Muscle layer of colon (tissue), 2 donors: ENCODE results near the gene MACROD2.

Experiments
- H3K27ac ChIP-seq: one replicate; pipeline ENCODE4 v1.7.0; 2013; ENCODE audit warnings: low read depth, mild to moderate bottlenecking, low read length, moderate library complexity
- H3K27me3 ChIP-seq, 2 donors: one replicate each; pipeline ENCODE4 v1.7.0; 2013; ENCODE audit warnings: low read length in 2 of 2, mild to moderate bottlenecking in 2 of 2; ENCODE audit not compliant: insufficient read depth in 2 of 2, control insufficient read depth in 1 of 2
- H3K36me3 ChIP-seq: one replicate; pipeline ENCODE4 v1.7.0; 2013; ENCODE audit warnings: mild to moderate bottlenecking, low read length; ENCODE audit not compliant: insufficient read depth
- H3K4me1 ChIP-seq: one replicate; pipeline ENCODE4 v1.7.0; 2013; ENCODE audit warnings: mild to moderate bottlenecking, low read length; ENCODE audit not compliant: insufficient read depth
- H3K4me3 ChIP-seq, 2 donors: one replicate each; pipeline ENCODE4 v1.7.0; 2013; ENCODE audit warnings: low read length in 2 of 2, low read depth in 1 of 2, mild to moderate bottlenecking in 1 of 2, moderate library complexity in 1 of 2
- H3K9ac ChIP-seq: one replicate; pipeline ENCODE4 v1.7.0; 2013; ENCODE audit warnings: low read length
- H3K9me3 ChIP-seq: one replicate; pipeline ENCODE4 v1.7.0; 2013; ENCODE audit warnings: mild to moderate bottlenecking, low read length
- donor health status: abdominal sarcoma.
- donor health status: Adenocarcinoma of cecum.

Gene MACROD2

GRCh38 chr20:15889514-15890256 is 1894.4 kb downstream of the MACROD2 start:
- Histone ChIP-seq H3K4me3 (no peak overlapping the region), H3K9me3 (no peaks in the 10 kb centered on the region), H3K4me1 (peaks cover 7% of the 10 kb centered on the region), H3K9ac (no peak overlapping the region), H3K36me3 (no peaks in the 10 kb centered on the region), H3K27ac (no peak overlapping the region), H3K27me3 (no peaks in the 10 kb centered on the region)

GRCh38 chr20:15890407-15890982 is 1895.2 kb downstream of the MACROD2 start:
- Histone ChIP-seq H3K27ac (no peak overlapping the region), H3K9me3 (no peaks in the 10 kb centered on the region), H3K36me3 (no peaks in the 10 kb centered on the region), H3K4me1 (peaks cover 7% of the 10 kb centered on the region), H3K9ac (no peak overlapping the region), H3K4me3 (no peak overlapping the region), H3K27me3 (no peaks in the 10 kb centered on the region)

GRCh38 chr20:15895126-15895525 is 1899.8 kb downstream of the MACROD2 start:
- Histone ChIP-seq H3K9ac (no peak overlapping the region), H3K27me3 (no peaks in the 10 kb centered on the region), H3K36me3 (no peaks in the 10 kb centered on the region), H3K9me3 (no peaks in the 10 kb centered on the region), H3K27ac (no peak overlapping the region), H3K4me3 (no peak overlapping the region), H3K4me1 (no peaks in the 10 kb centered on the region)

- Histone ChIP-seq H3K36me3 (no peaks in the 10 kb centered on the region), H3K9ac (no peak overlapping the region), H3K9me3 (no peaks in the 10 kb centered on the region), H3K4me1 (no peaks in the 10 kb centered on the region), H3K27ac (no peak overlapping the region), H3K27me3 (no peaks in the 10 kb centered on the region), H3K4me3 (no peak overlapping the region)
Measured at GRCh38 chr20:15895560-15896084, 1900.3 kb downstream of the MACROD2 start.

GRCh38 chr20:15899967-15900366 is 1904.7 kb downstream of the MACROD2 start:
- H3K27me3 ChIP-seq = no peaks in the 10 kb centered on the region
- no peaks in the 10 kb centered on the region for H3K9me3 ChIP-seq
- H3K36me3 ChIP-seq = no peaks in the 10 kb centered on the region
- H3K27ac ChIP-seq = no peak overlapping the region
- H3K9ac ChIP-seq = no peak overlapping the region
- no peak overlapping the region for H3K4me3 ChIP-seq
- H3K4me1 ChIP-seq = no peaks in the 10 kb centered on the region

- Histone ChIP-seq H3K36me3 (no peaks in the 10 kb centered on the region), H3K4me3 (no peak overlapping the region), H3K4me1 (peaks cover 3% of the 10 kb centered on the region), H3K9me3 (no peaks in the 10 kb centered on the region), H3K9ac (no peak overlapping the region), H3K27me3 (no peaks in the 10 kb centered on the region), H3K27ac (no peak overlapping the region)
Measured at GRCh38 chr20:15900443-15900842, 1905.1 kb downstream of the MACROD2 start.

GRCh38 chr20:15902493-15902892 is 1907.2 kb downstream of the MACROD2 start:
- peaks cover 11% of the 10 kb centered on the region for H3K4me1 ChIP-seq
- no peaks in the 10 kb centered on the region for H3K27me3 ChIP-seq
- no peak overlapping the region for H3K9ac ChIP-seq
- H3K27ac ChIP-seq = no peak overlapping the region
- no peaks in the 10 kb centered on the region for H3K36me3 ChIP-seq
- no peak overlapping the region for H3K4me3 ChIP-seq
- no peaks in the 10 kb centered on the region for H3K9me3 ChIP-seq

- H3K9me3 ChIP-seq = no peaks in the 10 kb centered on the region
- no peaks in the 10 kb centered on the region for H3K36me3 ChIP-seq
- H3K27me3 ChIP-seq = no peaks in the 10 kb centered on the region
Measured at GRCh38 chr20:15905661-15906060, 1910.3 kb downstream of the MACROD2 start.

GRCh38 chr20:15909995-15910394 is 1914.7 kb downstream of the MACROD2 start:
- Histone ChIP-seq H3K4me3 (no peak overlapping the region), H3K36me3 (no peaks in the 10 kb centered on the region), H3K9ac (no peak overlapping the region), H3K4me1 (peaks cover 30% of the 10 kb centered on the region), H3K9me3 (no peaks in the 10 kb centered on the region), H3K27me3 (no peaks in the 10 kb centered on the region), H3K27ac (no peak overlapping the region)

More at GRCh38 chr20:15905661-15906060, 1910.3 kb downstream of the MACROD2 start:
- H3K4me1 ChIP-seq = peaks cover 19% of the 10 kb centered on the region
- H3K27ac ChIP-seq = no peak overlapping the region
- H3K9ac ChIP-seq = no peak overlapping the region
- H3K4me3 ChIP-seq = no peak overlapping the region

GRCh38 chr20:15911581-15911980 is 1916.3 kb downstream of the MACROD2 start:
- no peak overlapping the region for H3K4me3 ChIP-seq
- no peaks in the 10 kb centered on the region for H3K9me3 ChIP-seq
- no peak overlapping the region for H3K27ac ChIP-seq
- H3K4me1 ChIP-seq = peaks cover 20% of the 10 kb centered on the region
- no peaks in the 10 kb centered on the region for H3K27me3 ChIP-seq
- H3K36me3 ChIP-seq = no peaks in the 10 kb centered on the region
- no peak overlapping the region for H3K9ac ChIP-seq

GRCh38 chr20:15913391-15914025 is 1918.2 kb downstream of the MACROD2 start:
- Histone ChIP-seq H3K27me3 (no peaks in the 10 kb centered on the region), H3K4me3 (no peak overlapping the region), H3K4me1 (peaks cover 26% of the 10 kb centered on the region), H3K9me3 (no peaks in the 10 kb centered on the region), H3K27ac (no peak overlapping the region), H3K9ac (no peak overlapping the region), H3K36me3 (no peaks in the 10 kb centered on the region)
